A204.1 (cell line): ENCODE measurements around the gene KCNT1.
"Not testable (repeated sequence)": the region's sequence is repeated elsewhere in the genome, so short reads cannot be mapped to it uniquely, and the experiment has no call there.

ENCODE experiments used
- FAIRE-seq: peaks from 2 replicates; lab custom pipeline; 2012; peaks lifted over from hg19 to GRCh38; lab: Jason Lieb, UNC

KCNT1 gene

GRCh38 chr9:135701959-135702721 lies at the start of gene KCNT1:
Gene KCNT1 (plus strand): TSS chr9:135702185. CDS start chr9:135702259, 74 bp downstream.
- FAIRE-seq = no peak

GRCh38 chr9:135655317-135655716 lies 46.7 kb upstream of the KCNT1 start:
- no peak for FAIRE-seq

- no peak for FAIRE-seq
Measured at GRCh38 chr9:135657416-135657815, 44.6 kb upstream of the KCNT1 start.

- no peak for FAIRE-seq
Measured at GRCh38 chr9:135659252-135659651, 42.7 kb upstream of the KCNT1 start.

GRCh38 chr9:135660407-135660806 lies 41.6 kb upstream of the KCNT1 start:
- no peak for FAIRE-seq

DNA sequence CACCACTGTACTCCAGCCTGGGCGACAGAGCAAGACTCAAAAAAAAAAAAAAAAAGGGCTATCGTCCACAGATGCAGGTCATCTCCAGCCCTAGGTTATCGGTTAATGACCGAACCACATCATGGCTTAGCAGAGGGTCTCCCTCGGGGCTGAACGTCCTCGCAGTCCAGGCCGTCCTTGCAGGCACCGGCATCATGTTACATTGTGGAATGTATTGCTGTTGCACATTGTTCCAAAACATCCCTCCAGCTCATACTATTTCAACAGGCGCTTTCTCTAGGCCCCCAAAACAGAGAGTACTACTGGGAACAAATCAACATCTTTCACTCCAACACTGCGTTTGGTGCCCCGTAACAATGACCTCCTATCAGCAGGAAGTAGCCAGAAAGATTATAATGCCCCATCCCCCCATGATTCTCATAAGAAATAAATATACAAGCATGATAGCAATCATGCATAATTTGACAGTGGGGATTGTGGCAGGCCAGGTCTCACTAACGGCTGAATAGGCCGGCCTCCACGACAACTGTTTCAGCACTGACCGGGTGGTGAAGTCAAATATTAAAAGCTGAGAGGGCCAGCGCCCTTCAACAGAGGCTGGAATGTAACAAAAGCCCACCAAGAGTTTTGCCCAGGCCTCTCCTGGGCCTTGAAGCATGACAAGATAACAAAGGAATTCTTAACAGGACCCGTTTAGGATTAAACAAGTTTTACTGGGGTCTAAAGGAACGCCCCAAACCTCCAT lies 40.0 kb upstream of the KCNT1 start:
- FAIRE-seq = no peak

DNA sequence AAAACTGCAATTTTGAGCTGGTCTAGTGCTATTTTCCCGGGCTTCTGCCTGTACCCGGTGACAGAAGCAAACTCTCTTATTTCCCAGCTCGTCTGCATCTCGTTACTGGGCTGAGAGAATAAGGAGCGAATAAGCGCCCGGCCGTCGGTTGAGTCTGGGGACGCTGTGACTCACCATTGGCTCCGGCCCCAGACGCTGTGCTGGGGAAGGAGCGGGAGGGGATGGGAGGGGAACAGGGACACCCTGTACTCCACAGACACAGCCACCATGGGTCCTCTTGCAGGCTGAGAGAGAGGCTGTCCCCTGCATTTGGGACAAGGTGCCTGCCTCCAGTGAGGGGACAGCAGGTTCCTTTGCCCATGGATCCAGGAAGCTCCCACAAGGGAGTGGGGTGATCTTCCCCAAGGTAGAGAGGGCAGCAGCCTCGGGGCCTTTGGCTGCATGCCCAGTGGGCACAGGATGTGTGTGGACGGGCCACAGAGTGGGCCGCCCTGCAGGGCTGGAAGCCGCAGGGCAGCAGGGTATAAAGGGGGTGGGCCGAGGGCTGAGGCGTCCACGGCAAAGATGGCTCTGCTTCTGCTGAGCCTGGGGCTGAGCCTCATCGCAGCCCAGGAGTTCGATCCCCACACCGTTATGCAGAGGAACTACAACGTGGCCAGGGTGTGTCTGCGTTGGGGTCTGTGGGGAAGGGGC lies 39.1 kb upstream of the KCNT1 start, which contains the start of gene LCN9:
TSS of gene LCN9 (plus strand) at position 552 of the 693 bp plus-strand sequence. CDS start at position 565, 13 bp downstream.
- no peak for FAIRE-seq

DNA sequence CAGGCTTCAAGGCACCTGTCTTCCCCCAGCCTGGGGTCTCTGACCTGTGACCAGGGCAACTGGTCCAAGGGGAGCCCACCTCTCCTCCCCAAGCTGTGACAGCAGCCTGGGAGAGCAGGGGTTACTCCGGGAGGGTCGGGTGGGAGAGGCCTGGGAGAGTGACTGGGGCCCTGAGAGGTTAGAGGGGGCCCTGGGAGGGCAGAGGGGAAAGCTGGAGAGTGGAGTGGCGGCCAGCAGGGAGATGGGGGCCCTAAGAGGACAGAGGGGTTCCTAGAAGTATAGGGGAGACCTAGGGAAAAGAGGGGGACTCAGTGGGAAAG lies 38.6 kb upstream of the KCNT1 start:
- FAIRE-seq = no peak

DNA sequence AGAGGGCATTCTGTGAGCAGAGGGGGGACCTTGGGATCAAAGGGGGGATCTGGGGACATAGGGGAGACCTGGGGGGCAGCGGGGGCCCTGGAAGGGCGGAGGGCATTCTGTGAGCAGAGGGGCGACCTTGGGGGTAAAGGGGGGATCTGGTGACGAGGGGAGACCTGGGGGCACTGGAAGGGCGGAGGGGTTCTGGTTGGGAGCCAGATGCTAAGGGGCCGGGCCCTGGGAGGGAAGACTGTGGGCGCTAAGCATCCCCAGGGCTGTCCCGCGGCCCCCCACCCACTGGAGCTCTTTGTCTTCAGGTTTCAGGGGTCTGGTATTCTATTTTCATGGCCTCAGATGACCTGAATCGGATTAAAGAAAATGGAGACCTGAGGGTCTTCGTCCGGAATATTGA lies 38.1 kb upstream of the KCNT1 start:
- FAIRE-seq = no peak

DNA sequence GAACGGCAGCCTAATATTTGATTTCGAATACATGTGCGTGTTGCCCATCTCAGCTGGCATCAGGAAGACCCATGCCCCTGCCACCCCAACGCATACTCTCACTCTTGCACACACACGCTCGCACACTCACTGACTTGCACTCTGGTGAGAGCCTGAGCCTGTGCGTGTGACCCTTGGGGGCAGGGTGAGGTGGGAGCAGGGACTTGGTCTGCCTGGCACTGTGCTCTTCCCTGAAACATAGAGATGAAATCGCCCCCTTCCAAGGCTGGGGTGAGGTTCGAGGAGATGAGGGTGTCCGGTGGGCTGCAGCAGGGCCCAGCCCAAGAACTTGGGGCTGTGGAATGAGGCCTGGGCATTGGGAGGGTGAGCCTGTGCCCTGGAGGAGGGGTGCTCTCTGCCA lies 37.7 kb upstream of the KCNT1 start:
- FAIRE-seq = no peak

DNA sequence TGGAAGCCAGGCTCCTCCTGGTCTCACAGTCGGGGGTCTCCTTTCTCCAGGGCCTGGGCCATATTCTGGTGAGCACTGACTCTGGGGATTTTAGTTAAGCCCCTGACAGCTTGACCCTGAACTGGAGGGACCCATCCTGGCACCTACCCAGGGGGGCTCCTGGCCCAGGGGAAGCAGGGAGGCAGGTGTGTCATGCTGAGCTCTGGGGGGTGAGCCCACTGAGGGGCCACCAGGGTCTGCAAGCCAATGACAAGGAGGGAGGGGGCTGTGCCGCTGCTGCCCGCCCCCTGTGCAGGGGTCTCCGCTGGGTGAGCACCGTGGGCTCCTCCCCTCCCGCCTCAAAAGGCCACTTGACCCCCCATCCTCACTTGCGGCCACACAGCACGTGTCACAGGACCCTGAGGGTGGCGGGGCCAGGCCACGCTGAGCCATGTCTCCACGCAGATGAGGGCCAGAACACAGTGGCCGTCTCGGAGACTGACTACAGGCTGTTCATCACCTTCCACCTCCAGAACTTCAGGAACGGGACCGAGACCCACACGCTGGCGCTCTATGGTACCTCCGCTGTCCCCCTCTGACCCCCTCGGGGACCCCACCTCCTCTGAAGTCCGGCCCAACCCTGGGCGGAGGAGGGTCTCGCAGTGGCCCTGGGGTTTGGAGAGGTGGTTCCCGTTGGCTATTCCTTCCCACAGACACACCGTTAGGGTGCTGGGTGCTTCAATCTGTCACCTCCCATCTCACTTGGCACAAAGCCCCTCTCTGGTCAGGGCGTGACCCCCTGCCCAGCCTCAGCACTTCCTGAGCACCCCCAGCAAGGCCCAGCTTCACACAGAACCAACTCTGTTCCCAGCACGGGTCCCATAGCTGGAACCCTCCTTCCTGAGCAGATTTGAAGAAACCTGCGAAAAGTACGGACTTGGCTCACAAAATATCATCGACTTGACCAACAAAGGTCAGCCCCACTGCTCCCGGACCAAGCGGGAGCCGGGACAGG lies 36.9 kb upstream of the KCNT1 start:
- no peak for FAIRE-seq

- FAIRE-seq = no peak
Measured at GRCh38 chr9:135665795-135666189, 36.2 kb upstream of the KCNT1 start.

GRCh38 chr9:135666534-135667462 lies 35.2 kb upstream of the KCNT1 start:
- FAIRE-seq = no peak

DNA sequence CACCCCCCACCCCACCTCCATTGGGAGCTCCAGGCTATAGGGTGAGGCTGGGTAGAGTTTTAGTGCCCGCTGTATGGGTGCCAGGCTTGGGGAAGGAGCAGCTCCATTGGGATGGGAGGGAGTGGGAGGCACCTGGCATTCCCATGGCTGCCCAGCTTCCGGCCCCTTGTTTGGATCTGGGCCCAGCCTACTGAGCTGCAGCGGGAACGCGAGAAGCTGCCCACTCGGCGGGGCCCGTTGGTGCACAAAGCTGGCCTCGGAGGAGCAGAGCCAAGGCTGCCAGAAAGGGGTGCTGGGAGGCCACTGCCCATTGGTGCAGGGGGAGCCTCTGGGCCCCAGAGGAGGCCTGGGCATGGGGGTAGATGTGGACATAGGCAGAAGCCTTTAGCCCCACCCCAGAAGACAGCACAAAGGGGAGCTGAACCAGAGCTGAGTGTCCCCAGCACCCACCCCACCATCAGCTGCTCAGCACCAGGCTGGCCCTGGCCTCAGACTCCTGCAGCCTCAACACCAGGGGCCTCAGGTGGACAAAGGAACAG lies 34.5 kb upstream of the KCNT1 start:
- FAIRE-seq = no peak

DNA sequence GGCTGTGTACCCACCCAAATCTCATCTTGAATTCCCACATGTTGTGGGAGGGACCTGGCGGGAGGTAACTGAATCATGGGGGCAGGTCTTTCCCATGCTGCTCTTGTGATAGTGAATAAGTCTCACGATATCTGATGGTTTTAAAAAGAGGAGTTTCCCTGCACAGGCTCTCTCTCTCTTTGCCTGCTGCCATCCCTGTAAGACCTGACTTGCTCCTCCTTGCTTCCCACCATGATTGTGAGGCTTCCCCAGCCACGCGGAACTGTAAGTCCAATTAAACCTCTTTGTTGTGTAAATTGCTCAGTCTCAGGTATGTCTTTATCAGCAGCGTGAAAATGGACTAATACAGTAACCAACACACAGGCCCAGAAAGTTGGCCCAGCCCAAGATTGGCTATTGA lies 33.0 kb upstream of the KCNT1 start:
- FAIRE-seq = not testable (repeated sequence)

DNA sequence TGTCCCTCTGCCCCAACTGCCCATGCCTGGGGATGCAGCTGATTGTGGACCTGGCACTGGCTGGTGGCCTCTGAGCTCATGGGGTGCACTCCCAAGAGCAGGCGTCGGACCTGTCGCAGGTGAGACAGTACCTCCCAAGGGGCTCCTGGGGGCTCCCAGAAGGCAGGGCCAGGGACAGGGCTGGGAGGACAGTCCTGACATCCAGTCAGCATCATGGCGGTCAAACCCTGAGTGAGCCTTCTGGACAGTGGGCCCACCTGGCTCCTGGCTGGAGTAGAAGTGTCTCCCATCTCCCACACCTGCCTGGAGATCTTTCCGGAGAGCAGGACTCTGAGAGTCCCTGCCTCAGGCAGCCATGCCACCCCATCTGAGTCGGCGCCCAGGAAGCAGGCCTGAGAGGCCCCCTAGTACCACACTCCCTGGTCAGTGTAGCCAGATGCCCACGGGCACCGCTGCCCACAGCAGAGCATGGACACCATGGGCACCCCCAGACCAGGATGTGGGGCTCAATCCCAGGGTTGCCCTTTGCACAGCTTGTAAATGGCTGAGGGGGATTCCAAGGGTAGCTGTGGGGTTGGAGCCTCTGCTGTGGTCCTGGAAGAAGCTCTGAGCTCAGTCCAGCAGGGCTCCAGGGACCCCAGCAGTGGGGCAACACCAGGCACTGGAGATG lies 32.2 kb upstream of the KCNT1 start:
- no peak for FAIRE-seq

- no peak for FAIRE-seq
Measured at GRCh38 chr9:135670721-135671590, 31.0 kb upstream of the KCNT1 start.

DNA sequence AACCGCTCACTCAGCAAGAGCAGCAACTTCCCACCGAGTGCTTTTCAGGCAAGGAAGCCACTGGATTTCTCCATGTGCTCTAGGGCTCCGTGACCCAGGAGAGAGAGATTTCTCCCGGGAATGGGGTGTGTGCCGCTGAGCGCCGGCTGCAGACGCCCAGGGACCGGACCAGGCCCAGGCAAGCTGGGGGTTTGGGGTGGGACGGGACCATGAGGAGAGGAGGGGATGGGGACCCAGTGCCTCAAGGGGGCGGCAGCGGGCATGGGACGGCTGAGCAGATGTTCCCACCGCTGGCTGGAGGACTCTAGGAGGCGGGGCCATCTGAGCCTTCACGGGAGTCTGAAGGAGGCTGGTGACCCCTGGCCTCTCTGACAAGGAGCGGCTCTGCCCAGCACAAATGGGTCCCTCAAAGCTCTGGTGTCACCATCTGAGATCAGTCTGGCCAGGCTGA lies 30.4 kb upstream of the KCNT1 start:
- no peak for FAIRE-seq

DNA sequence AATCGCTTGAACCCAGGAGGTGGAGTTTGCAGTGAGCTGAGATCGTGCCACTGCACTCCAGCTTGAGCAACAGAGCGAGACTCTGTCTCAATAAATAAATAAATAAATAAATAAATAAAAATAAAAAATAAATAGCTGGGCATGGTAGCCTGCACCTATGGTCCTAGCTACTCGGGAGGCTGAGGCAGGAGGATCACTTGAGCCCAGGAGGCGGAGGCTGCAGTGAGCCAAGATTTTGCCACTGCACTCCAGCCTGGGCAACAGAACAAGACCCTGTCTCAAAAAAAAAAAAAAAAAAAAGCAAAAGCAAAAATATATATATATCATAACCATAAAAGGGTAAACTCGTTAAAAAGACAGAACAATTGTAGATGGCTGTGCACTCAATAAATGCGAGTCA lies 29.2 kb upstream of the KCNT1 start:
- not testable (repeated sequence) for FAIRE-seq
